Iris pigment epithelial cell (primary cell): ENCODE data around the gene CPPED1.

Experiments used
- DNase-seq: peaks from one replicate; pipeline ENCODE4 v3.0.0-alpha.2; 2011; ENCODE audit warnings: low read depth

Gene CPPED1

DNA sequence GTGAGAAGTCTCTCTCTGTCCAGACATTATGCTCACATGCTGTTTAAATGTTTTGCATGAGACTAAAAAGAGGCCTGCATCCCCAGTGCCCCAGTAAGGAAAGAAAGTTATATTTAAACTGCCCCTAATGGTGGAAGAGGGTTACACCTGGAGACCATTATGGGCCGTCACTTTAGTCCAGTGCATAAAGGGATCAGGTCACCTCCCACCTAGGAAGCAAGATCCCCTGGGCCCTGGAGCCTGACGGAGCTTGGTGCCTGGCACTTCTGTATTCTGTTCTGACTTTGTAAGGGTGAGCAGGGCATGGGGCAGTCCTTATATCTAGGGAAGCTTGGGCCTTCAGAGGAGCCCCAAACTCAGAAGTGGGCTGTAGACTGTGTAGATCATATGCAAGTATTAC lies 67.9 kb downstream of the CPPED1 start:
- no peak for DNase-seq

GRCh38 chr16:12732600-12732999 lies 71.1 kb downstream of the CPPED1 start:
- DNase-seq, result no peak

- DNase-seq, result peak; percentile 87
Measured at GRCh38 chr16:12729448-12729847, 74.2 kb downstream of the CPPED1 start.

GRCh38 chr16:12728469-12728868 lies 75.2 kb downstream of the CPPED1 start:
- DNase-seq, result peak; percentile 12

DNA sequence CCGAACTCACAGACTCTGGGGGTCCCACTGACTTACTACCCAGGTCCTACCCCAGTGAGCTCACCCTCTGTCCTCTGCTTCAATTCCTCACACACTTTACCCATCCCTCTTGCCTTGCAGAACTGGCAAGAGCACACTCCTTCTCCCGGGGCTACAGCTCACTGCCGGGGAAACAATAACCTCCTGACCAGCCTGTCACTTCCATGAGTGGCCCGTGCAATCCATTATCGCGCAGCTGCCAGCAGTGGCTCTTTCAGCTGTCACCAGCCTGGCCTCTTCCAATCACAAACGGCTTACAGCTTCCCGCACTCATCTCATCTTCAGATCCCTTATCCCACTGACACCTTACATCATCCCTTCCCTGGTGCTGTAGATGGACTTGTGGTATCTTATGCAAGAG lies 79.5 kb downstream of the CPPED1 start:
- no peak for DNase-seq

DNA sequence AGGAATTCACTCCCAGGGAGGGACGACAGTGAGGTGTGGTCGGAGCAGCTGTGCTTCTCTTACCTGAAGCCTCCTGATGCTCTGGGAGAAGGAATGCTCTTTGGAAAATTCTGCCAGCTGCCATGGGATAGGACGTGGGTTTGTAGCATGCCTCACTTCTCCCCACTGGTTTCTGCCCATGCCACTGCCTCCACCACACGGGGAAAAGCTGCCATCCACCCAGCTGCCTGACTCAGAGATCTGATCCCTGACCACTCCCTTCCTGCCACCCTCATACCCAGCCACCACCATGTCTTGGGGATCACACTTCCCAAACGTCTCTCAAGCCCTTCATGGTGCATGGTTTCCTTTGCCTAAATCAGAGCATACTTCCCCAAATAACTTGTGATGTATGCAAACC lies 80.0 kb downstream of the CPPED1 start:
- no peak for DNase-seq

DNA sequence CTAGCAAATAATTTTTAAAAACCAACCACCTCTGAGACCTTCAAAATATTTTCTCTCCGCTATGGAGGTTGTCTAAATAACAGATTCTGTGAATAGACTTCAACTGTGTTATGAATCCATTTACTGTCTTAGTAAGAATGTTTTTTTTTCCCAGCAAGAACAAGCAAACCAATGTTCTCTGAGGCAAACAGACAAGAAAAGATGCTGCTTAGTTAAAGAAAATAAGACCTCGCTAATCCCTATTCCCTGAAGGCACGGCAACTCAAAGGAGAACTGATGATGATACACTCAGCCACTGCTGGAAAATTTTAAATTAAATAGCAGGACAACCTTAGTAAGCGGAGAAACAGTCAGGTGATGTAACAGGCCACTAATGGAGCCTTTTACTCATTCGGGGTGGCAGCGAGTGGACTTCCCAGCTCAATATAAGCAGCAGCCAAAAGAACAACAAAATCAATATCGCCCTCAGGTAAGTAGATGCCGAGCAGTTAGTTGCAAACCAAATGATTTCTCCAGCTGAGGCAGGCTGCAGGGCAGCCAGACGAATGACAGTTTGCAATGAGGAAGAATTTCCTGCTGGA lies 81.8 kb downstream of the CPPED1 start:
- DNase-seq, result peak; percentile 31

GRCh38 chr16:12719972-12720371 lies 83.7 kb downstream of the CPPED1 start:
- DNase-seq, result no peak

DNA sequence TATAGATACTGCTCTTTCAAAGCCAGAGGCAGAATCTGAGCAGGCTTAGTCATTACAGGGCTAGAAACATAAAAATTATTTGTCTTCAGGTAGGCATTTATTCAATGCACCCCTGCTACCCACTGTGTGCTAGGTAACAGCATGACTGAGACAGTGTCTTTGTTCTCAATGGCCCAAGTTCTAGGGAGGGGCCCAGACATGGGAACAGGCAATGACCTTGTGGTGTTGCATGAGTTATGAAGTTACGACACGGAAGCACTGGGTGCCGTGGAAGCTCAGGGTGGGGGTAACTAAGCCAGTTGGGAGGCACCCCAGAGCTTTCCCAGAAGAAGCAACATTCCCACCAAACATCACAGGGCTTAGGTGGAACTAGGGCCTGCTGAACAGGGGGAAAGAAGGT lies 87.0 kb downstream of the CPPED1 start:
- peak; percentile 37 for DNase-seq

GRCh38 chr16:12709807-12710206 lies 93.9 kb downstream of the CPPED1 start:
- DNase-seq, result no peak

GRCh38 chr16:12708266-12708665 lies 95.4 kb downstream of the CPPED1 start:
- DNase-seq, result no peak

- no peak for DNase-seq
Measured at GRCh38 chr16:12706628-12707027, 97.1 kb downstream of the CPPED1 start.

DNA sequence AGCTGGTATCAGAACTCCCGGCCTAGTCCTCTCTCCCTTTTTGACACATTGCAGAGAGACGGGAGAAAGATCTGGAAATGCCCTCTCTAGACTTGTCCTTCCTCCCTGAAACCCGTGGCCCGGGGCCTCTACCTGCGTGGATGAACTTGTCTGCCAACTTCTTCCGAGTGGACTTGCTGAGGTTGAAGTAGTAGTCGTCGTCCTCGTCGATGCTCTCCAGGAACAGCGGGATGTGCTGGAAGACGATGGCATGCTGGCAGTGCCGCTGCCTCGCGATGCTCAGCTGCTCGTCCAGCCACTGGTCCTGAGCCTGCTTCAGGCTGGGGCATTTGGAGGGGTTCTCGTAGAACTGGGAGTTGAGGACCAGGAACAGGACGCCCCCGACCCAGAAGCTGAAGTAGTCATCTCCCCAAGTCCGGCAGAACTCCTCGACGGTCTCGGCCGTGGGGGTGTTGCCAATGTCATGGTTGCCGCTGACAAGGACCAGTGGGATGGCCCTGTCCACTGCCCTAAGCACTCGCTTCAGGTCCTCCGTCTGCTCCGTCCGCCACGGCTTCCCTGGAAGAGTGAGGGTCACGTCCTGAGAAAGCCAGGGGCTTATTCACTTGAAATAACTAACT lies 99.1 kb downstream of the CPPED1 start:
- DNase-seq, result no peak

- peak; percentile 36 for DNase-seq
Measured at GRCh38 chr16:12703935-12704334, 99.8 kb downstream of the CPPED1 start.

- DNase-seq, result no peak
Measured at GRCh38 chr16:12700161-12700560, 103.5 kb downstream of the CPPED1 start.

GRCh38 chr16:12699161-12699560 lies 104.5 kb downstream of the CPPED1 start:
- no peak for DNase-seq

GRCh38 chr16:12697437-12697836 lies 106.2 kb downstream of the CPPED1 start:
- DNase-seq, result no peak

- no peak for DNase-seq
Measured at GRCh38 chr16:12695454-12695853, 108.2 kb downstream of the CPPED1 start.

- DNase-seq, result no peak
Measured at GRCh38 chr16:12690024-12690423, 113.7 kb downstream of the CPPED1 start.

DNA sequence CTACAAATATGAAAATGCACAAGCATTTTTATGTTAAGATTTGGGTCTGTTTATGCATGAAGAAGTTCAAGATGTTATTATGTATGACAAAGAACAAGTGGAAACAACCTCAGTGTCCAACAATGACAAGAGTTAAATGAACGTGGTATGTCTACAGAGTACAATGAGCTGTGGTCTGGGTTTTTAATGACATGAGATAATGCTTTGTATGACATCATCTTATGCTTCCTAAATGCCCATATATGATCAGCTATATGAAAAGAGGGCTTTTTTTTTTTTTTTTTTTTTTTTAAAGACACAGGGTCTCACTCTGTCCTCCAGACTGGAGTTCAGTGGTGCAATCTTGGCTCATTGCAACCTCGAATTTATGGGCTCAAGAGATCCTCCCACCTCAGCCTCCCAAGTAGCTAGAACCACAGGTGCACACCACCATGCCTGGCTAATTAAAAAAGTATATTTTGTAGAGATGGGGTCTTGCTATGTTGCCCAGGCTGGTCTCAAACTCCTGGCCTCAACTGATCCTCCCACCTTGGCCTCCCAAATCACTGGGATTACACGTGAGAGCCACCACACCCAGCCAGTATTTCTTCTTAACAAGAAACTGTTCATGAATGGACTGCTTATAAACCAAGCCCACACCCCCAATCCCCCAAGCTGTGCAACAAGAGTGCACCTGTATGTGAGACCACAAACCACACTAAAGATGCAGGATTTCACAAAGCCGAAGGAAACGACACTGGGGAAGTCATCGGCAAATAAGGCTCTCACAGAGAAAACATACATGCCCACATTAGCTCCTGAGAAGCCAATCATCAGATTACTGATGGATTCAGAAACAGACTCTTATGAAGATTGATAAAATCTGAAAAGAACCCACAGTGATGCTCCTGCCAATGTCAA lies 114.5 kb downstream of the CPPED1 start:
- no peak for DNase-seq

- no peak for DNase-seq
Measured at GRCh38 chr16:12685806-12686205, 117.9 kb downstream of the CPPED1 start.

DNA sequence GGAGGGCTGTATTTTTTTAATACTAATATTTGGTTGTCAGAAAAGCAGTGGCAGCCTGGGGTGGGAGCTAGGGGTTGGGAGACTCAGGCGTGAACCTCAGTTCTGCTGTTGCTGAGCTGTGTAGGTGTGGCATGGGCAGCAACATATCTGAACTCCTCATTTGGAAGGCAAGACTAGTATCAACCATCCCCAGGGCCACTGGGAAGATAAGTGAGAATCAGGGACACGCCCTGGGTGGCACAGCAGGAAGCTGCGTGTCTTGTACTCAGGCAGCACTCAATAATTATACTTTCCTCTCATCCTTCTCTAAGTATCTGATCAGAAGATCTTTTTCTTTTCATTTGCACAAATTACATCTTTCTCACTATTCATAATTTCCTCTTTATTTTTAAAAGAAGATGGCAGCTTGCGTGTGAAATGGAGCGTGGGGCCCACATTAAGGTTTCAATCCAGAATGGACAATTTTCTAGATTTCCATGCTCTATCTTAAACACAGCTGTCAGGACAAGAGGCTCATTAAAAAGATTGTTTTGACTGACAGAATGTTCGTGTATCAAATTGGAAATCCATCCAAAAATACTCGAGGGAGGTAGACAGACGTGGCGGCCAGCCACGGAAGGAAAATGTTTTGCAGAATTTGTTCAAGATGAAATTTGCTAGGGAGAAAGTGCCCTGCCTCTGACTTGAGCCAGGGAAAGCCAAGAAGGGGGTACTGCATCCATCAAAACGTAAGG lies 121.1 kb downstream of the CPPED1 start:
- no peak for DNase-seq

DNA sequence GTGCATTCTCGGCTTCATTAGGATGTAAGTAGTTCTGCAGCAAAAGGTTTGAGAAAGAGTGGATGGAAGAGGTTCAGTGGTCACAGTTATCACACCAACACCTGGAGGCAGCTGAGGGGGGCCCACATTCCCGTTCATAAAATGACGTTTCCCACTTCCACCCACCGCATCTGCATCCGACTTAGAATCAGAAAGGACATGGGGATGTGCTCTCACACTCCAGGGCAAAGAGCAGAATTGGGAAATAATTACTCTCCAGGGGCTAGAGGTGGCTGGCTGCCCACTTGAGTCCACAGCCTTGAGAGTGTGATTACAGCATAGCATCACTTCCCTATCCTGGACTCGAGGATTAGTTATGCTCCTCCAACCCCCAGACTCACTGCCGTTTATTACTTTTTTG lies 122.0 kb downstream of the CPPED1 start:
- DNase-seq, result no peak
